NCI-H524 treated with DMSO at 0.1 percent for 48 hours (cell line): Measurements from ENCODE around the gene GADL1.

ENCODE experiments used
- DNase-seq: peaks from one replicate; lab custom pipeline; 2025; lab: John Stamatoyannopoulos, UW

The GADL1 gene

GRCh38 chr3:30875505-30875904 is 19.0 kb downstream of the GADL1 start:
- DNase-seq, result no peak

- DNase-seq, result no peak
These were observed 20.8 kb downstream of the GADL1 start for GRCh38 chr3:30873671-30874070.

GRCh38 chr3:30872879-30873278 is 21.6 kb downstream of the GADL1 start:
- no peak for DNase-seq

- no peak for DNase-seq
These were observed 22.7 kb downstream of the GADL1 start for GRCh38 chr3:30871720-30872119.

- no peak for DNase-seq
These were observed 29.6 kb downstream of the GADL1 start for GRCh38 chr3:30864836-30865235.

GRCh38 chr3:30864132-30864531 is 30.3 kb downstream of the GADL1 start:
- DNase-seq, result no peak

- DNase-seq, result no peak
These were observed 32.5 kb downstream of the GADL1 start for GRCh38 chr3:30862004-30862403.

GRCh38 chr3:30858894-30859389 is 35.5 kb downstream of the GADL1 start:
- no peak for DNase-seq

- DNase-seq, result no peak
These were observed 38.8 kb downstream of the GADL1 start for GRCh38 chr3:30855400-30856292.

GRCh38 chr3:30852833-30853232 is 41.6 kb downstream of the GADL1 start:
- DNase-seq, result no peak

- DNase-seq, result no peak
These were observed 46.2 kb downstream of the GADL1 start for GRCh38 chr3:30848087-30848779.

GRCh38 chr3:30847592-30847991 is 46.9 kb downstream of the GADL1 start:
- DNase-seq, result no peak

GRCh38 chr3:30845606-30846005 is 48.9 kb downstream of the GADL1 start:
- no peak for DNase-seq

- DNase-seq, result no peak
These were observed 50.6 kb downstream of the GADL1 start for GRCh38 chr3:30843877-30844276.

GRCh38 chr3:30836141-30836540 is 58.3 kb downstream of the GADL1 start:
- DNase-seq, result no peak

GRCh38 chr3:30835667-30836066 is 58.8 kb downstream of the GADL1 start:
- no peak for DNase-seq

GRCh38 chr3:30832961-30833575 is 61.4 kb downstream of the GADL1 start:
- peak; percentile 86 for DNase-seq

GRCh38 chr3:30827080-30827479 is 67.4 kb downstream of the GADL1 start:
- no peak for DNase-seq

GRCh38 chr3:30826531-30826942 is 67.9 kb downstream of the GADL1 start:
- no peak for DNase-seq

GRCh38 chr3:30819067-30819798 is 75.2 kb downstream of the GADL1 start:
- no peak for DNase-seq

GRCh38 chr3:30813734-30814133 is 80.7 kb downstream of the GADL1 start:
- no peak for DNase-seq
